ENCODE data around the gene LARGE1.
A peak's percentile ranks its signal among the peaks of the same experiment; 100 is the strongest.
"Not testable (repeated sequence)": the region's sequence is repeated elsewhere in the genome, so short reads cannot be mapped to it uniquely, and the experiment has no call there.

Gene LARGE1

DNA sequence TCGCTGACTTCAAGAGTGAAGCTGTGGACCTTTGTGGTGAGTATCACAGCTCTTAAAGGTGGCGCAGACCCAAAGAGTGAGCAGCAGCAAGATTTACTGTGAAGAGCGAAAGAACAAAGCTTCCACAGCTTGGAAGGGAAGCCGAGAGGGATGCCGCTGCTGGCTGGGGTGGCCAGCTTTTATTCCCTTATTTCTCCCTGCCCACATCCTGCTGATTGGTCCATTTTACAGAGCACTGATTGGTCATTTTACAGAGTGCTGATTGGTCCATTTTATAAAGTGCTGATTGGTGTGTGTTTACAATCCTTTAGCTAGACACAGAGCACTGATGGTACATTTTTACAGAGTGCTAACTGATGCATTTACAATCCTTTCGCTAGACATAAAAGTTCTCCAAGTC lies 353.8 kb downstream of the LARGE1 start:
- DNase-seq: not testable (repeated sequence)

DNA sequence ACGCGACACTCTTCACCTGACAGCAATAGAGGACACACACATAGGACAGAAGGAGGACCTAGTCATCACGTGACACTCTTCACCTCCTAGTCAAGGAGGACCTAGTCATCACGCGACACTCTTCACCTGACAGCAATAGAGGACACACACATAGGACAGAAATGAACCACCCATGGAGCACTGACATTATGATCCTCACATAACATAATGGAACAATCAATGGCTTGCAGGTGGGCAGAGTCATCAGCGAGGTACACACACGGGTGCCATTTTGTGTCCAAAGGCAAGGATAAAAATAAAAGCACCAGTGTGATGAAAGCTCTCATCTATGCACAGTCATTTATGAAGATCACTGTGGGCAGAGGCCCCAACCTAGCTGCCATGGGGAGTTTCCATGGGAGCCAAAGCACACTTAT lies 354.7 kb downstream of the LARGE1 start:
- no peak for DNase-seq

DNA sequence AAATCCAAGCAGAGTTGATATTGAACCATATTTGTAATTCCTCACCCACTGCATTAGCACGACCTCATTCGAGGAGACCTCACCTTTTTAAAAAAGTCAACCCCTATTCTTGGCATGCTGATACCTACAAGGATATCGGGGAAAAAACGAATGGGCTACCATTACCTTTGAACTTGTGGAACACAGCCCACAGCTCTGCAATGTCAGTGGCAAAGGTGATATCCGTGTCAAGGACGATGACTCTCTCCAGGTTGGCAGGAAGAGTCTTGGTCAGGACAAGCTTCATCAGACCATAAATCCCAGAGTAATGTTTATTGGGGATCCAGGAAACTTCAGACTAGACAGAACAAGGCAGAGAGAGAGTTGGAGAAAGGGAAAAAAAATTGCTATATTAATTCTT lies 355.6 kb downstream of the LARGE1 start:
- no peak for DNase-seq

DNA sequence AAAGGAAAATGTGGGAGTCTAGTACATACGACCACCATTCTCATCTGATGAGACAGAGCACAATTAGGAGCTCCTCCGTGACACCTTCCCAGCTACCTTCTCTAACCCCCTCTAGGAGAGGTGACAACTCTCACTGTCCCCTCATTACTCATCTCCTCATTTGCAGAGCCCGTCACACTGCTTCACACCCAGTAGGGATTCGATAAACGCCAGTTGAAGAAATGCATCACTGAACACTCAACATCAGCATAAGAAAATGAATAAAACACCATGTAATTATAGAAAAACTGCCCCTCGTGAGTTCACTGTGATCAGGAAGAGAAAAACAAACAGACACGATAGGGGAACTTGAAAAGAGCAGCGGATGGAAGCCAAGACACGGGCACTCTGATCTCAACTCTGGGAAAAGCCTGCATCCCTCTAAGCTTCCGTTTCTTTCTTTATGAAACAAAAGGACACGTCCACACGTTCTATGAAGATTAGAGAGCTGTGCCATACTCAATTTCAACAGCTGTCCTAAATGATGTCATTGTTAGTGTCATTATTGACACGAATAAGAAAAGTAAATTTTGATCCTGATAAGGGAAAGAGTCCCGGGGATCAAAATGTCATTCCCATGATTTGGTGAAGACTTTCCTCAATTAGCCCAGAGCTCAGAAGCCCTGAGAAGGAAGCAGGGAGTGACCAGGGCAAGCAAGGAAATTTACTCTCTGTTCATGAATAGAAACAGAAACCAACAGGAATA lies 356.9 kb downstream of the LARGE1 start:
- DNase-seq: no peak

DNA sequence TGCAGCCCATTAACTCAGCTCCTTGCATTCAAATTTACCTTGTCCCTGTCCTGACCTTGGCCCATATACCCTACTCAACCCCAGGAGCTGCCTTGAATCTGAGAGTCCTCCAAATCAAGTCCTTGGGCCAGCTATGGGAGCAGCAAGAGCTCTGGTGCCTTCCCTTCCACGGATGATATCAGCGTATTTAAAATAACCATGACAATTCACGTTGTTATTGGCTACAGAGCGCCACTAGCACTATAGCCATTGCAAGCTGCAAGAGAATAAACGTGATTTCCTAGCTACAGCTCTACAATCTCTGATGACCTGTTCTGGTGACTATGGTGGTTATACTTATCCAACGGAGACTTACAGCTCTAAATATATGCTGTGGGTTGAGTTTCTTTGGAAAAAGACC lies 357.8 kb downstream of the LARGE1 start:
- no peak for DNase-seq

DNA sequence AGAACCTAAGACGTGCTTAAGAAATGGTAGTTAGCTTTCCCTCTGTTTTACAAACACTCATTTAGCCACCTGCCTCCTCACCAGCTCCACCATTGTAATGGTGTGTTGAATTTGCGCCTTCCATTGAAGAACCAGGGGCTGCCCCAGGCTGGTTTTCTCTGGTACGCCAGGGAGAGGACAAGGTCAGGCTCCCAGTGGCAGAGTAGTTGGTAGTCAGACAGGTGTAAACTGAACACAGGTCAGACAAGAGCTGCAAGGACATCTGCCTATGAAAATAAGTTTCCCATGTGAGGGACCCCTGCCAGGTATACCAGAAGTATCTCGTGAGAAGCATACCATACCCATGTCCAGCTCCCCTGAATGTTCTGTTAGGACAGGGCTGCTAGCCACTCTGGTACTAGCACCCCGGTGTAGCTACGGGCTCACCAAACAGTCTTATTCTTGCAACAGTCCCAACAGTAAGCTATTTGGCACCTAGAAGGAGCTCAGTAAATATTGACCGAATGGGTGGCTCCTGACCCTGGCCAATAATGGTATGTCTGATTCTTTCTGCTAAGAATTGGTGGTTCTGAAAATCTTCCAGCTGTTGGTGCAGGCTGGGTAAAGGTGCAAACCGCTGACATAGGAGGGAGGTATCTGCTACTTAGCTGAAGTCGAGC lies 359.0 kb downstream of the LARGE1 start:
- no peak for DNase-seq

DNA sequence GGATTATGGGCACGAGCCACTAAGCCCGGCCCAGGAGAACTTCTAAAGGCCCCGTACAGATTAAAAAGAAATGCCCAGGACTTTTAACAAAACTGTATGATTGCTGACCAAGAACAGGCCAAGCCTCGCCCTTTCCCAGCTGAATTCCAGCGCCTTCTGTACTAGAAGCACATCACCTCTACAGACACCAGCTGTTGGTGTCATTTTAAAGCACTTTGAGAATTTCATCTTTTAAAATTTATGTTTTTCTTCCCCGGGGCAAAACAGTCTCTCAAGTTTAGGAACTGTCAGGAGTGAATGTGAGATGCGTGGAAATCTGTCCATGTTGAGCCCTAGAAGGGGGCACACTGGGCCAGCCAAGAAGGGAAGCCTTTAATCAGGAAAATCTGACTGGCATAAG lies 362.4 kb downstream of the LARGE1 start:
- no peak for DNase-seq

DNA sequence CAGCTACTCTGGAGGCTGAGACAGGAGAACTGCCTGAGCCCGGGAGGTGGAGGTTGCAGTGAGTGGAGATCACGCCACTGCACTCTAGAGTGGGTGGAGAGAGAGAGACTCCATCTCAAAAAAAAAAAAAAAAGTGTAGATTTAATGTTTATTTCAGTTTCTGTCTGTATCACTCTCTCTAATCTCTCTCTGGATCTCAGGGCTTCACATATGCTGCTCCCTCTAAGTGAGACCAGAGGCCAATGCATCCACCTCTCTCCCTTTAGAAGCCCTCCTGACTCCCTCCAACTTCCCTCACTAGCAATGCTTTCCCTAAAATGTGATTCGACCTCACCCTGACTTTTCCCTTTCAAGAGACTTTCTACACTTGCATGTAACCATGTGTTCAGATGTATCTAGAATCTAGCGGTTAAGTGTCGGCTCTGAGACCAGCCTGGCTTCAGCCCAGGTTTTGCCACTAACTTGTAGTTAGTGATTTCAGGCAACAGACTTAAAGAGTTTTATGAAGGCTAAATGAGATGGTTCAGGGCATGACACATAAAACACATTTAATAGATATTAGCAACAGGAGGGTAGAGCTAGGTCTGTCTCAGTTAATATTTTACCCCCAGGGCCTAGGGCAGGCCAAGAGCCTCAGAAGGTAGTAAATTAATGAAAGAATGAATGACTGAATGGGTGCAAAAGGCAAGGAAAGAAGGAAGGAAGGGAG lies 364.3 kb downstream of the LARGE1 start:
- no peak for DNase-seq

DNA sequence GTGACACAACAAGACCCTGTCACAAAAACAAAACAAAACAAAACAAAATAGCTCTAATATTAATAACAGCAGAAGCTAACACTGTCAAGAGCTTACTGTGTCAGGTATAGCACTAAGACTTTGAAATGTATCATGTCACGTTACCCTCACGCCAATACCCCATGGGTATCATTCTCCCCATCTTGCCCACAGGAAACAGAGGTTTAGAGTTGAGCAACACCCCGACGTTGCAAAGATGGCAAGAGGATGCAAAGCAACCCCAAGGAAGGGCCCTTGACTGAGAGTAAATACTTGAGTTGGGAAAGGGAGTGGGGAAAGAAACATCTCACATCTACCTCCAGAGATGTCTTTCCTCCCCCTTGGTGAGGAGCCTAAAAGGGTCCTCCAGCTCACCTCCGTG lies 366.8 kb downstream of the LARGE1 start:
- DNase-seq: no peak

DNA sequence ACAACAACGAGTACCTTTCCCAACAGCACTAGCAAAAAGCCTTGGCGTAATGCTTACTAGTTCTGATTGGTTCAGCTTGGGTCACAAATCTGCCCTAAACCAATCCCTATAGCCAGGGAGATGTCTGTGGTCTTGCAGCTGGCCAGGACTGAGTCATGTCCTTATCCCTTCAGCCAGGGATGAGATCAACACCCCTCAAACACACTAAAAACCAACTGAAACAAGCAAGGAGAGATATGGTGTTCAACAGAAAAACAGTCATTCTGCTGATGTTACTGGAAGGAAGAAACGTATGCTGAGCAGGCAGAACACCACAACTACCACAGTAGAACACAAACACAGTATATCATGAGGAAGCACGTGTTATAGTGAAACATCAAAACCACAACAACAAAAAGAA lies 375.6 kb downstream of the LARGE1 start:
- DNase-seq: no peak

DNA sequence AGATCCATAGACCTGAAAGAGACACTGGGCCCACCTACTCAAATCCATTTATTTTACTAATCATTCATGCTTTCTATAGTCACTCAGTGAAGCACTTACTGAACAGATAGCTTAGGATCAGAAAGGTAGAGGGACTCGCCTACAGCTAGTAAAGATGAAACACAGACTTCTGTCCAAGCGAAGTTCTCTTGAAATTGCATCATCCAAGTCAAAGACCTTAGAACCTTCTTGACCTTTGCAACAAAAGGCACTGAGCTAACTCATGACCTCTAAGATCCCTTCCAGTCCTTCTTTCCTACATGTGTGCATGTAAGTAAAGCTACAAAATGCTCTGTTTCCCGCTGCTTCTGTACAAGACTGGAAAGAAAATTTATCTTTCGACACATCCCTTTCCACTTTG lies 377.6 kb downstream of the LARGE1 start:
- no peak for DNase-seq

DNA sequence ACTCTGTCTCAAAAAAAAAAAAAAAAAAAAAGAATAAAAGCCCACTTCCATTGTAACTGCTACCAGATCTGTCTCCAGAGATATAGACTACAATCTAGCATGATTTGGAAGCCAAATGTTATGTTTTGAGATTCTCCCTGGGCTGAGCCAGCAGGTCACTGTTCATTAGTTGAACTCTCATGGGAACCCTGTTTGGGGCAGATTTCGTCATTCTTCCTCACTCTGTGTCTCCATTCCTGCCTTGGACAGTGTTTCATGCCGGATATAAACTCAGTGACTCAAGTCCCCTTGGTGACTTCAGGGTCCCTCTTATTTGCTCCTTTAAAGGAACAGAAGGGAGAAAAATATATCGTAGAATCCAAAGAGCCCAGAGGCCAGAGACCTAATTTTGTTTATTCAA lies 378.1 kb downstream of the LARGE1 start:
- no peak for DNase-seq

DNA sequence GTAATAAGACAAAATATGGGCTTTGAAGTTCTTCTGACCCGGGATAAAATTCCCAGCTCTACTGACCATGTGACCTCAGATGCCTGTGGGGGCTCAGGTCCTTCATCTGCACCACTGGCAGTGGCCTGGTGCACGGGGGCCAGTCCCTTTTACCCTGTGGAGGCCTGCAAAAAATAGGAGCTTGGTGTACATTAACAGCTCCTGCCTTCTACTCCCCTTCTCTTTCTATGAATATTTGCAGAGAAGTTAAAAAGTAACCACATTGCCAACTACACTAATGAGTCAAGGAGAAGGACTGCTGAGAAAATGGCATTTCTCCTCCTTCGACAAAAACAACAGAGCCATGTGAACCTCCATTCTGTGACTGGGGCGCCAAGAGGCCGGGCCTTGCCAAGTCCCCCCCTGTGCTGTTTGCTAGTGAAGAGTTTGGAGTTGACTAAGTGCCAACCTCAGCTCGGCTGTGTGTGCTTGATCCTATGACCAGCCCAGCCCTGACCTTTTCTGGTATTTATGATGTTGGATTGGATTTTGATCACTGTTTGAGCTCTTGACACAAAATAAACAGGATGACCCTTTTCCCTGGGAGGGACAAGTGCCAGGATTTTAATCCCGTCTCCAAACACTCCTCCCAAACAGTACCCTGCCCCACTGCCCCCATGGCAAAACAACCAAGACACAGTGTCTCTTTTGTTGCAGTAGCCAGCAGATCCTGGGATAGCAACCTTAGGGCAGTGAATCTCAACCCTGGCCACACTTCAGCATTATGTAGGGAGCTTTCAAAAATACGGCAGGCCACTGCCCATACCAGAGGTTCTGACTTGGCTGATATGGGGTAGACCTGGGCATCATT lies 380.1 kb downstream of the LARGE1 start:
- DNase-seq: peak in 30 of 56 donors; percentile 1 to 65 (median 20)

DNA sequence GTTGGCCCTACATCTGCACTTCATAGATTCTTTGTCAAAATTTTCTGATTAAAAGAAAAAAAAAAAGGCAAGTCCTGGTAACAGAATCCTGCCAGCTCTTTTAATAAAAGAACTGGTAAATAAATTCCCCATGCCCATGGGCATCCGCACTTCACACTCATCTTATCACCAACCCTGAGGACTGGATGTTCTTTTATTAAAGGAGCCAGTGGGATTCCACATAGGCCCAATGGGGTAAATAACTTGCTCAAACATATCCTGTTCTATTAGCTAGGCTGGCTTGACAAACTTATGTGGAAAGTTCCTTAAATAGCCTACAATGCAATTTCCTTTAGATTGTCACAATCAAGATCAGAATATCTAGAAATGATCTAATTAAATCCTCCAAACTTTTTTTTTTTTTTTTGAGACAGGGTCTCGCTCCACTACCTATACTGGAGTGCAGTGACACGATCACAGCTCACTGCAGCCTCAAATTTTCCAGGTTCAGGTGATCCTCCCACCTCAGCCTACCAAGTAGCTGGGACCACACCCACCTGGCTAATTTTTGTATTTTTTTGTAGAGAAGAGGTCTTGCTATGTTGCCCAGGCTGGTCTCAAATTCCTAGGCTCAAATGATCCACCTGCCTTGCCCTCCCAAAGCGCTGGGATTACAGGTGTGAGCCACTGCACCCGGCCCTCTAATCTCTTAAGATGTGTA lies 380.9 kb downstream of the LARGE1 start:
- DNase-seq: no peak

DNA sequence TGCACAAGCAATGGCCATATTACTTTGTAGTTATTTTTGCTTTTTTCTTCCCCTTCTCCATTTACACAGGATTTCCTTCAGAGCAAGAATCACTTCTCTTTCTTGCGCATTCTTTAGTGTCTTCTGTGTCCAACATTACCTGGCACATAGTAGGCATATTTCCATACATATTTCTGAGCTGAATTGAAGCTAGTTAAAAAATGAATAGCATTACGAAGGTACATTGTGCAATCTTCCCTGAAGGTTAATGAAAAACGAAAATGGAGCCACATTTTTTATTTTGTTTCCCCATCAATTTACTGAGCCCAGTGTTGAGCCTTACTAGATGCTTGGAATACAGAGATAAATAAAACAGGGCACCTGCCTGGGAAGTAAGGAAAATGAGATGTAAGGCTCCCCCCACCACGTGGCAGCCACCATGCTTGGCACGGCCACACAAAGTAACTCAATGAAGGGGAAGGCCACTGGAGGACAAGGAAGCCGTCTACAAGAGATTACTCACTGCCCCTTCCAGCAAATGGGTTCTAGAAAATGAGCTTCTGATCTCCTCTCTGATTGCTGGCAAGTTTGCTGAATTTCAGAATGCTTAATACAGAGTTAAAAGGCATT lies 381.9 kb downstream of the LARGE1 start:
- no peak for DNase-seq

DNA sequence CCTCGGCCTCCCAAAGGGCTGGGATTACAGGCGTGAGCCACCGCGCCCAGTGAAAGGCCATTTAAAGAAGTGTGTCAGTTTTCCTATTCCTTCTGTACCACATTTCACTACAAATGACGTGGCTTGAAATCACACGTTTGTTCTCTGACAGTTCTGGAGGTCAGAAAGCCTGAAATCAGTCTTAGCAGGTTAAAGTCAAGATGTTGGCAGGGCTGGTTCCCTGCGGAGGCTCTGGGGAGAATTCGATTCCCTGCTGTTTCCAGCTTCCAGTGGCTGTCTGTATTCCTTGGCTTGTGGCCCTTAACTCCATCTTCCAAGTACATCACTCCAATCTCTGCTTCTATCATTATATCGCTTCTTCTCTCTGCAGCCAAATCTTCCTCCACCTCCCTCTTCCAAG lies 383.2 kb downstream of the LARGE1 start:
- DNase-seq: no peak

DNA sequence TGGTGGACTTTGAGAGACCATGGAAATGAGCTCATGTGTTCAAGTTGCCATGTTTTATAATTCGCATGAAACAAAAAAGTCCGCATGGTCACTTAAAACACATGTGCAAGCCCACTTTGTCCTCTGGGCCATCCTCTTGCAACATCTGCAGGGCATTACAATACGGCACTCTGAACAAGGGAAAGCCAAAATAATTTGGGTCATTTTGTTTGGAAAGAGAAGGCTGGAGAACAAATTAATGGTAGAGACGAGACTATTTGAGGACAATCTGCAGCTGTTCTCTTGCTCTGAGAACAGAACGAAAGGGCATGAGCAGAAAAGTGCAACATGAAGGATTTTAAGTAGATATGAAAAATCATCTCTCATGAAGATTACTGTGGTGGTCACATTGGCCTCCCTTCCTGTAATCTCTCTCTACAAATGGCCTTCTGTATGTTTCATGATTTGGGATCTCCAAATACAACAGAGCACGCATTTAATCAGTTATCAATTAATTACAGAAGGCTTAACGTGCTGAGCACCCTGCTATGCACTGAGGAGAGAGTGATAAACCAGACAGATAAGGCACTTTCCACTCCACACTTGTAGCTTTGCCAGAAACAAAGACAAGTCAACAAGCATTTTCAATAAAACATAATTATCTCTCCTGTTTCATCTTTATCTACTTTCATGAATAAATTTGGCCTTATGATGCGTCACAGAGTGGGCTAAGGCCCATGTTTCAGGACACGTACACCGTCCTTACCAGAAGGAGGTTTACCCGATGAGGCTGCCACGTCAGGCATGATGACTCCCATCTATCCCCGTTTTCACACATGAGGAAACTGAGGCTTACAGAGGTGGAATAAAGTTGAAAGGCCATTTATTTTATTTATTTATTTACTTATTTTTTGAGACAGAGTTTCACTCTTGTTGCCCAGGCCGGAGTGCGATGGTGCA lies 384.1 kb downstream of the LARGE1 start:
- DNase-seq: no peak

DNA sequence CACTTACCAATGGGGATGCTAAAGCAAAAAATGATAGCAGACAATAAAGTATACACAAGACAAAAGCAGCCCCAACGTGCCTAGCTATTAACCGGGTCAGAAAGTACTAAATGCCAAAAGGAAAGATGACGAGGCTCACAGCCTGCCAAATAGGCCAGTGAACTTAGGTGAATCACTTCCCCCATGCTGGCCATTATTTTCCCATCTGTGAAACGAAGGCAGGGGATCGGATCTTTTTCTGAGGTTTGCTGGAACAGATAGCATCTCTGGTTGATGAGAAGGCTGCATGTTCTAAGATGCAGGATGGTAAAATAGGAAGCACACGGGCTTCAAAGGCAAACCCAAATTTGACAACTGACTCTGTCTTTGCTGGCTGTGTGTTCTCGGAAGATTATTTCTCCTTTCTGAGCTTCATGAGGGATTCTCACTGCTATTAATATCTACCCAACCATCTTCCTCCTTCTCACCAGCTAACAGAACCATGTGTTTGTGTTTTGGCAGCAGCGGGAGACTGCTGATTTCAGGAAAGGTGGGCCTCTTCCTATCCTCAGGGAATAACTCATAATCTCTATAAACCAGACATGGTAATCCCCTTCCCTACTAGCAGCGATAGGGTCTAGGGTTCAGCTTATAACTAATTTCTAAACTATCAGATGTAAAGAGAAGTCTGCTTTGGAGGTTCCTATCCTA lies 390.7 kb downstream of the LARGE1 start:
- no peak for DNase-seq

DNA sequence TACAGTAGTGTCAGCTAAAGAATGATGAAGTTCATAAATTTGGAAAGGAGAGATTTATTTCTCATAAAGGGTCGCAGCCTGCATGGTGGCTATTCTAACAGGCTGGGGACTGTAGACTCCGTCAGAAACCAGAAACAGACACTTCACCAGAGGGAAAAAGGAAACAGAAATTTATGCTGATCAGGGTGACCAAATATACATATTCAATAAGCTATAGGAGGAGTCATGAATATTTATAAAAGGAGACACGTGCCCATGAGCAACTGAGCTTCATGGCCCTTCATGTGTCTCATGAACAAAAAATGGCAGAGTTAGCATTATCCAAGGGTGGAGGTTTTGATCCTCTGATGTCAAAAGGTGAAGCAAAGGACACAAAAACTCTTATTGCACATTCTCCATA lies 392.1 kb downstream of the LARGE1 start:
- no peak for DNase-seq
